ENCODE data around the gene KRT20. TPM values are rescaled to one million over a fixed set of nuclear protein-coding genes. Genes with fewer than 3 reads are reported as not detected.

KRT20 gene
- total and polyA plus RNA-seq, 5 donors from 2014 or later, result not detected

DNA sequence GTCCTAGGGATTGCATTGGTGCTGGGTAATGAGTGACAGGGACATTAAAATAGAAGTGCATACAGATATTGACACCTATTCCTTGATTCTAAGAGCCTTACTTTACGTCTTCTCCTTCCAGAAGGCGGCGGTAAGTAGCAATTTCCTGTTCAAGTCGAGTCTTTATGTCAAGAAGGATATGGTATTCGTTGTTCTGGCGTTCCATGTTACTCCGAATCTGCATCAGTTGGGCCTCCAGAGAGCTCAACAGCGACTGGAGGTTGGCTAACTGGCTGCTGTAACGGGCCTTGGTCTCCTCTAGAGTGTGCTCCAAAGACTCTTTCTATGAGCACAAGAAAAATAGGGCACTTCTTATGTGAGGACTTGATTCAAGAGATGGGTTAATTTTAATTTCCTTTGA lies 7.0 kb downstream of the KRT20 start:
- peaks cover 33% of the 10 kb centered on the region for H3K27me3 Mint-ChIP-seq
- Histone ChIP-seq H3K9me3 (ENCODE audit: control insufficient read depth in 2 of 2, low read length in 2 of 2) (no peaks in the 10 kb centered on the region), H3K27ac (ENCODE audit: insufficient read depth, low read length, poor library complexity, severe bottlenecking) (no peak overlapping the region), H3K36me3 (ENCODE audit: control insufficient read depth, insufficient read depth, low read length) (no peaks in the 10 kb centered on the region), H3K4me3 (ENCODE audit: low read depth, low read length) (no peak overlapping the region), H3K4me1 (ENCODE audit: control insufficient read depth, insufficient read depth, low read length, poor library complexity, severe bottlenecking) (no peaks in the 10 kb centered on the region), H3K27me3 (ENCODE audit: control insufficient read depth, insufficient read depth, low read length) (peaks cover 6% of the 10 kb centered on the region)
- H3K4me1 Mint-ChIP-seq, result no peaks in the 10 kb centered on the region
- no peak overlapping the region for H3K4me3 Mint-ChIP-seq
- no peak overlapping the region for H3K27ac Mint-ChIP-seq
- no peaks in the 10 kb centered on the region for H3K36me3 Mint-ChIP-seq
- ATAC-seq (ENCODE audit: low read depth in 2 of 2), result no peak
- H3K9me3 Mint-ChIP-seq, result no peaks in the 10 kb centered on the region
- no peak for DNase-seq

DNA sequence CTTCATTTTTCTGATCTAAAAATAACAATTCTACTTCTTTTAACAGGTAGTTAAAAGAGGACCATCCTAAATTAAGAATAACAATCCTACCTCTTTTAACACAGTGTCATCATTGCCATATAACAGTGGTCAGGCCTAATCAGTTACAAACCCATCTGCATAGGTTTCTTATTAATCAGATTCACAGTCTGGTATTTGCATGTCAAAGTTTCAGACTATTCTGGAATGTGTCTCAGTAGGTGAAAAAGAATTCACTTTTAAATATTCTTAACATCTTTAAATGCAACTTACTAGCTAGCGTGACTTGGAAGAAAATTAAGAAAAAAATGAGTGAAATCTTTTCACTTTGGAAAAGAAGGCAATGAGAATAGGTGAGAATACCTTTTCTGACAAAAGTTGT lies 11.2 kb downstream of the KRT20 start:
- Mint-ChIP-seq H3K36me3 (no peaks in the 10 kb centered on the region), H3K4me1 (no peaks in the 10 kb centered on the region), H3K4me3 (no peak overlapping the region), H3K27ac (no peak overlapping the region), H3K27me3 (peaks cover 36% of the 10 kb centered on the region), H3K9me3 (no peaks in the 10 kb centered on the region)
- DNase-seq (no peak), ATAC-seq (ENCODE audit: low read depth in 2 of 2) (no peak)
- Histone ChIP-seq H3K27me3 (ENCODE audit: control insufficient read depth, insufficient read depth, low read length) (peaks cover 16% of the 10 kb centered on the region), H3K4me3 (ENCODE audit: low read depth, low read length) (no peak overlapping the region), H3K9me3 (ENCODE audit: control insufficient read depth in 2 of 2, low read length in 2 of 2) (no peaks in the 10 kb centered on the region), H3K27ac (ENCODE audit: insufficient read depth, low read length, poor library complexity, severe bottlenecking) (no peak overlapping the region), H3K36me3 (ENCODE audit: control insufficient read depth, insufficient read depth, low read length) (no peaks in the 10 kb centered on the region), H3K4me1 (ENCODE audit: control insufficient read depth, insufficient read depth, low read length, poor library complexity, severe bottlenecking) (no peaks in the 10 kb centered on the region)

DNA sequence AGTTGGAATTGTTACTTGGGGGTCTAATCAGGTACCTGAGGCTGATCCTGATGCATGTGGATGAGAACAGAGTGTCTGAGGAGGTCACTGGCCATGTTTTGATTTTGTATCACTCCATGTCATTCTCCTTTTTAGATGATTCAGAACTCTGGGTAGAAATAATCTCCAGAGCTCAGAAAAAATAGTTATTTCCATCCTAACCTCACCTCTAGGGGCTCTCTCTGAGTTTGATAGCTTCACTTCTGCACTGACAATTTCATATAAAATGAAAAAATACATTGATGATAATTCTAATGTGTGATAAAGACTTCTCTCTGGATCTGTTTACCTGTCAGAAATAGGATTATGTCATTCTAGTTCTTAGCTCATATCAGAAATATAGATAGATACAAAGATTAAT lies 11.8 kb downstream of the KRT20 start:
- no peaks in the 10 kb centered on the region for H3K9me3 Mint-ChIP-seq
- Histone ChIP-seq H3K9me3 (ENCODE audit: control insufficient read depth in 2 of 2, low read length in 2 of 2) (no peaks in the 10 kb centered on the region), H3K4me1 (ENCODE audit: control insufficient read depth, insufficient read depth, low read length, poor library complexity, severe bottlenecking) (no peaks in the 10 kb centered on the region), H3K27me3 (ENCODE audit: control insufficient read depth, insufficient read depth, low read length) (peaks cover 16% of the 10 kb centered on the region), H3K27ac (ENCODE audit: insufficient read depth, low read length, poor library complexity, severe bottlenecking) (no peak overlapping the region), H3K4me3 (ENCODE audit: low read depth, low read length) (no peak overlapping the region), H3K36me3 (ENCODE audit: control insufficient read depth, insufficient read depth, low read length) (no peaks in the 10 kb centered on the region)
- no peak for ATAC-seq (ENCODE audit: low read depth in 2 of 2)
- no peaks in the 10 kb centered on the region for H3K36me3 Mint-ChIP-seq
- no peaks in the 10 kb centered on the region for H3K4me1 Mint-ChIP-seq
- H3K27ac Mint-ChIP-seq, result no peak overlapping the region
- no peak for DNase-seq
- H3K4me3 Mint-ChIP-seq, result no peak overlapping the region
- peaks cover 31% of the 10 kb centered on the region for H3K27me3 Mint-ChIP-seq

DNA sequence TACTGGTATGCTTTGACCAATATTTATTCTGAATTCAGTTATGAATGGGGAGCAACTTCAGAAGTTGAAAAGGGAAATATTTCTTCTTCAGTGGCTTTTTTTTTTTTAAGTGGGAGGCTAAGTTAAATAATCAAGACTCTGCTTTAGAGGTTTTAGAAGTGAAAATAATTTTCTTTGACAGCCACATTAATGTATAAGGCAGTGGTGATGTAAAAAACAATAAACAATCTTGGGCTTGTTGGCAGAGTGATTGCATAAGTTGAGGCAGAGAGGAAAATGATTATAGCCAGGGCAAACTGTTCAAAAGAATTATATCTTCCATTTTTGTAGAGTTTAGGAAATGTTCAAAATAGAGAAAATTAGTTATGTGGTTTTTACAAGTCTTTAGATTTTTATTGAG lies 12.6 kb downstream of the KRT20 start:
- Histone ChIP-seq H3K27ac (ENCODE audit: insufficient read depth, low read length, poor library complexity, severe bottlenecking) (no peak overlapping the region), H3K27me3 (ENCODE audit: control insufficient read depth, insufficient read depth, low read length) (peaks cover 16% of the 10 kb centered on the region), H3K4me1 (ENCODE audit: control insufficient read depth, insufficient read depth, low read length, poor library complexity, severe bottlenecking) (no peaks in the 10 kb centered on the region), H3K9me3 (ENCODE audit: control insufficient read depth in 2 of 2, low read length in 2 of 2) (no peaks in the 10 kb centered on the region), H3K4me3 (ENCODE audit: low read depth, low read length) (no peak overlapping the region), H3K36me3 (ENCODE audit: control insufficient read depth, insufficient read depth, low read length) (no peaks in the 10 kb centered on the region)
- no peaks in the 10 kb centered on the region for H3K9me3 Mint-ChIP-seq
- H3K27me3 Mint-ChIP-seq, result peaks cover 28% of the 10 kb centered on the region
- no peaks in the 10 kb centered on the region for H3K4me1 Mint-ChIP-seq
- H3K36me3 Mint-ChIP-seq, result no peaks in the 10 kb centered on the region
- no peak overlapping the region for H3K27ac Mint-ChIP-seq
- DNase-seq (no peak), ATAC-seq (ENCODE audit: low read depth in 2 of 2) (no peak)
- no peak overlapping the region for H3K4me3 Mint-ChIP-seq

DNA sequence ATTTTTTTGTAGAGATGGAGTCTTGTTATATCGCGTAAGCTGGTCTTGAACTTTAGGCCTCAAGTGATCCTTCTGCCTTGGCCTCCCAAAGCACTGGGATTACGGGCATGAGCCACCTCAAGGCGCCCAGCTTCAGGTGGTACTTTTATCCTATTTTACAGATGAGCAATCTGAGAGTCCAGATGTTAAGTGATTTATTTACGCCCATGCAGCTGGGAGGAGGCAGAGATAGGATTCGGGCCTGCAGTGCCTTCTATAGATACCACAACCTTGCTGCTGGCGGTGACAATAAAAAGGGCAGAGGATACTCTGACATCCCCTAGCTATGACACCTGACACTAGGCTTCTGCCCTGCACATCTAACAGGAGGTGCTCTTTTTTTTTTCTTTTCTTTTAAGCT lies 13.7 kb downstream of the KRT20 start:
- Histone ChIP-seq H3K4me3 (ENCODE audit: low read depth, low read length) (no peak overlapping the region), H3K36me3 (ENCODE audit: control insufficient read depth, insufficient read depth, low read length) (no peaks in the 10 kb centered on the region), H3K27me3 (ENCODE audit: control insufficient read depth, insufficient read depth, low read length) (peaks cover 16% of the 10 kb centered on the region), H3K9me3 (ENCODE audit: control insufficient read depth in 2 of 2, low read length in 2 of 2) (no peaks in the 10 kb centered on the region), H3K4me1 (ENCODE audit: control insufficient read depth, insufficient read depth, low read length, poor library complexity, severe bottlenecking) (no peaks in the 10 kb centered on the region), H3K27ac (ENCODE audit: insufficient read depth, low read length, poor library complexity, severe bottlenecking) (no peak overlapping the region)
- Mint-ChIP-seq H3K9me3 (no peaks in the 10 kb centered on the region), H3K4me3 (no peak overlapping the region), H3K4me1 (no peaks in the 10 kb centered on the region), H3K36me3 (no peaks in the 10 kb centered on the region), H3K27ac (no peak overlapping the region), H3K27me3 (peaks cover 35% of the 10 kb centered on the region)
- ATAC-seq (ENCODE audit: low read depth in 2 of 2) (no peak), DNase-seq (no peak)

DNA sequence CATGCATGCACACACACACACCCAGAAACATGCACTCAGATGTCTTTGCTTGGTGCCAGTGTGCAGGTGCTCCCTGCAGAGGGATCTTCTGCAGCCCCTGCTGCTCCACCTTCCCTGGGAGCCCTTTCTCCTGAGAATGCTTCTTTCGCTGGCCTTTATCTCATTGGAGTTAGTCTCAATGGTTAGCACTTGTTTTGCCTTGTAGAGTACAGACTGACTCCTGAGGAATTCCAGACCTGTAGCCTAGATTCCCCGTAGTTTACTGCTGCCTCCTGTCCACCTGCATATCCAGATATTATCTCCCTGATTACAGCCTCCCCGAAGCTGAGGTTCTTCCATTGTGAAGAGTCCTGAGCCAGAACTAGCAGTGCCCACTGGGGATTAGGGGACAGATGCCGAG lies 14.9 kb downstream of the KRT20 start:
- Mint-ChIP-seq H3K36me3 (no peaks in the 10 kb centered on the region), H3K9me3 (no peaks in the 10 kb centered on the region), H3K27me3 (peaks cover 39% of the 10 kb centered on the region), H3K4me1 (no peaks in the 10 kb centered on the region), H3K27ac (no peak overlapping the region), H3K4me3 (no peak overlapping the region)
- H3K27me3 ChIP-seq (ENCODE audit: control insufficient read depth, insufficient read depth, low read length), result peaks cover 15% of the 10 kb centered on the region
- H3K27ac ChIP-seq (ENCODE audit: insufficient read depth, low read length, poor library complexity, severe bottlenecking), result no peak overlapping the region
- no peaks in the 10 kb centered on the region for H3K9me3 ChIP-seq (ENCODE audit: control insufficient read depth in 2 of 2, low read length in 2 of 2)
- ATAC-seq (ENCODE audit: low read depth in 2 of 2) (no peak), DNase-seq (no peak)
- H3K4me3 ChIP-seq (ENCODE audit: low read depth, low read length), result no peak overlapping the region
- no peaks in the 10 kb centered on the region for H3K36me3 ChIP-seq (ENCODE audit: control insufficient read depth, insufficient read depth, low read length)
- no peaks in the 10 kb centered on the region for H3K4me1 ChIP-seq (ENCODE audit: control insufficient read depth, insufficient read depth, low read length, poor library complexity, severe bottlenecking)

DNA sequence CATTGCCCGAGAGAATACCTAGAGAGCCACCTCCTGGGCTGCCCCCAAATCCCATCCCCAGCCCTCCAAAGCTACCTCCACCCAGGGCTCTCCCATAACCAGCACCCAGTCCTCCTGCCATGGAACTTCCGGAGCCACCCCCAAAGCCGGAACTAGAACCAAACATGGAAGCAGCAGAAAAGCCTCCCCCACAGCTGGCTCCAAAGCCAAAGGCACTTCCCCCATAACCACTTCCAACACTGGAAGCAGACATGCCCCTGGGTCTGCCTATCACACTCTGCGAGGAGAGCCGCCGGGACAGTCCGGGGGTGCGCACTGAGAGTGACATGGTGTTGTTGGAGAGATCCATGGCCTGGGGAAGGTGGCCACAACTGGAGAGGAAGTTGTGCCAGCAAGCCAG lies 18.2 kb downstream of the KRT20 start, which contains the start of gene KRT12:
KRT12 (minus strand) TSS at position 386 of the 400 bp plus-strand sequence; CDS start at position 349, 37 bp downstream.
- Mint-ChIP-seq H3K27me3 (peaks cover 44% of the 10 kb centered on the region), H3K4me1 (no peaks in the 10 kb centered on the region), H3K36me3 (no peaks in the 10 kb centered on the region), H3K9me3 (no peaks in the 10 kb centered on the region), H3K4me3 (no peak within 1 kb of the TSS), H3K27ac (no peak within 1 kb of the TSS)
- Histone ChIP-seq H3K4me3 (ENCODE audit: low read depth, low read length) (no peak within 1 kb of the TSS), H3K4me1 (ENCODE audit: control insufficient read depth, insufficient read depth, low read length, poor library complexity, severe bottlenecking) (no peaks in the 10 kb centered on the region), H3K27me3 (ENCODE audit: control insufficient read depth, insufficient read depth, low read length) (peaks cover 9% of the 10 kb centered on the region), H3K27ac (ENCODE audit: insufficient read depth, low read length, poor library complexity, severe bottlenecking) (no peak within 1 kb of the TSS), H3K36me3 (ENCODE audit: control insufficient read depth, insufficient read depth, low read length) (no peaks in the 10 kb centered on the region), H3K9me3 (ENCODE audit: control insufficient read depth in 2 of 2, low read length in 2 of 2) (no peaks in the 10 kb centered on the region)
- no peak for ATAC-seq (ENCODE audit: low read depth in 2 of 2)
- no peak for DNase-seq

DNA sequence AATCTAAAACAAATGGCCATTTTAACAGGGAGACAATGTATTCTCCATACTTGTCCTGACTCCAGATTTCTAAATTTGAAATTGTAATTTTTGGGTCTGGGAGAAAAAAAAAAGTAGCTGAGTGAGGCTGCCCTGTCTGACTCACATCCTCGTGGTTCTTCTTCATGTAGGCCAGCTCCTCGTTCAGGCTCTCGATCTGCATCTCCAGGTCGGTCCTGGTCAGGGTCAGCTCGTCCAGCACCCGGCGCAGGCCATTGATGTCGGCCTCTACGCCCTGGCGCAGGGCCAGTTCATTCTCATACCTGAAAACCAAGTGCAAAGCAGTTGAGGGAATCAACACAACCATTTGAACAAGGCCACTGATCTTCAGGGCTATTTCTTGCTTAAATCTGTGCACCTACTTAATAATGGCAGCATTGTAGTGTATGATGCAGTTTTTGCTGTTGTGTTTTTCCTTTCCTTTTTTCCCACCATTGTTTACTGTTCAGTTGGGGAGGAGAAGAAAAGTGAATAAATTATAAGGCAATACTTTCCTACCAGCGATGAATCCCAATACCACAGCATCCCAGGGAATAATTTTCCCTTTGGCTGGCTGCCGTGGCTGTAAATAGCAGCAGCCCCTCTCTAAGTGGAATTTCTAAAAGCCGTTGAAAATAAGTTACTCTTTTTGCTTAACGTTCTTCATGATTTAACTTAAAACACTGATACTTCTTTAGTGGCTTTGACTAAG lies 20.2 kb downstream of the KRT20 start:
- Mint-ChIP-seq H3K9me3 (no peaks in the 10 kb centered on the region), H3K27me3 (peaks cover 45% of the 10 kb centered on the region), H3K27ac (no peak overlapping the region), H3K4me3 (no peak overlapping the region), H3K4me1 (no peaks in the 10 kb centered on the region), H3K36me3 (no peaks in the 10 kb centered on the region)
- Histone ChIP-seq H3K4me1 (ENCODE audit: control insufficient read depth, insufficient read depth, low read length, poor library complexity, severe bottlenecking) (no peaks in the 10 kb centered on the region), H3K27ac (ENCODE audit: insufficient read depth, low read length, poor library complexity, severe bottlenecking) (no peak overlapping the region), H3K27me3 (ENCODE audit: control insufficient read depth, insufficient read depth, low read length) (peaks cover 5% of the 10 kb centered on the region), H3K9me3 (ENCODE audit: control insufficient read depth in 2 of 2, low read length in 2 of 2) (no peaks in the 10 kb centered on the region), H3K4me3 (ENCODE audit: low read depth, low read length) (no peak overlapping the region), H3K36me3 (ENCODE audit: control insufficient read depth, insufficient read depth, low read length) (no peaks in the 10 kb centered on the region)
- DNase-seq (no peak), ATAC-seq (ENCODE audit: low read depth in 2 of 2) (no peak)
